Bronchial epithelial cell (primary cell): ENCODE measurements around the gene SRCIN1. TPM values are rescaled to one million over a fixed set of nuclear protein-coding genes. Genes with fewer than 3 reads are reported as not detected.
A peak's percentile ranks its signal among the peaks of the same experiment; 100 is the strongest.
"Not testable (repeated sequence)": the region's sequence is repeated elsewhere in the genome, so short reads cannot be mapped to it uniquely, and the experiment has no call there.

Source experiments
- DNase-seq: peaks from one replicate; pipeline ENCODE4 v3.0.0-alpha.2; 2010; ENCODE audit warnings: low read depth
- FAIRE-seq: peaks from 2 replicates; lab custom pipeline; 2011; peaks lifted over from hg19 to GRCh38; lab: Jason Lieb, UNC
- H3K27me3 ChIP-seq: 2 replicates; pipeline ENCODE4 v1.5.1; 2011; ENCODE audit warnings: low read length; ENCODE audit not compliant: control insufficient read depth, insufficient read depth
- H3K36me3 ChIP-seq: 2 replicates; pipeline ENCODE4 v1.5.1; 2011; ENCODE audit warnings: low read length; ENCODE audit not compliant: control insufficient read depth, insufficient read depth
- H3K4me3 ChIP-seq: 2 replicates; pipeline ENCODE4 v1.5.1; 2011; ENCODE audit warnings: mild to moderate bottlenecking, low read depth, low read length, control low read depth
- CTCF ChIP-seq: IDR thresholded peaks from 2 replicates; pipeline ENCODE4 v1.5.1; 2011; ENCODE audit warnings: mild to moderate bottlenecking, moderate library complexity, low read length, control low read depth, inconsistent platforms; ENCODE audit not compliant: insufficient read depth, severe bottlenecking
- total RNA-seq: library from RNA; depleted of rRNA; stranded (reverse); fragments of >200 nt; gene quantifications from 2 replicates; pipeline ENCODE4 v1.2.1, GENCODE V29; 2014

The SRCIN1 gene
- total RNA-seq, 1 donor from 2014 or later = under 0.01 TPM

GRCh38 chr17:38492067-38493040 lies 113.4 kb downstream of the SRCIN1 start:
- FAIRE-seq, H3K4me3 ChIP-seq, H3K27me3 ChIP-seq: not testable (repeated sequence)
- TF ChIP-seq CTCF = peak; percentile 82
- peak; percentile 76 for DNase-seq
- H3K36me3 ChIP-seq = peaks cover 22% of the 10 kb centered on the region

GRCh38 chr17:38491346-38492066 lies 114.2 kb downstream of the SRCIN1 start:
- not testable (repeated sequence) for FAIRE-seq, H3K27me3 ChIP-seq, H3K4me3 ChIP-seq, DNase-seq
- peaks cover 22% of the 10 kb centered on the region for H3K36me3 ChIP-seq

- not testable (repeated sequence) for H3K4me3 ChIP-seq, H3K27me3 ChIP-seq, DNase-seq, FAIRE-seq
- H3K36me3 ChIP-seq = peaks cover 23% of the 10 kb centered on the region
Measured at GRCh38 chr17:38489774-38490173, 116.0 kb downstream of the SRCIN1 start.

DNA sequence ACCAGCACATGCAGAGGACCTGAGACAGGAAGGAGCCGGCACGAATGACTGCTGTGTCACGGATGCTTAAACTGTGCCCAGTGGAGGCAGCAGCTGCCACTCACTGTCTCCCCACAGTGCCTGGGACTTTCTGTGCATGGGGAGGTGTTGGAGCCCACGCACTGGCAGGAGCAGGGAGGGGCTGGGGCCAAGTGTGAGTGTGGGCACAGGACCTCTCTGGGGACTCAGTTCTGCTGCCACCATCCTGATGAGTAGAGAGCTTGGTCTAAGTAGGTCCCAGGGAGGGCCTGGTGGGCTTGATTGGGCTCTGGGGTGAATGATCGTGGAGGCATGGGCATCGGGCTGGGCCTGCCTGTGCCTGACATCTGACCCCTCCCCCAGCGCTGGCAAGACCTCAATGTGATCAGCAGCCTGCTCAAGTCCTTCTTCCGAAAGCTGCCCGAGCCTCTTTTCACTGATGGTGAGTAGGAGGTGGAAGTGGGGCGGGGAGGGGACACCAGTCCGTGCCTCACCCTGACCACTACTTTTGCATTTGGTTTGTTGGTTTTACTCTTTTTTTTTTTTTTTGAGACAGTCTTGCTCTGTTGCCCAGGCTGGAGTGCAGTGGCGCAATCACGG lies 120.0 kb downstream of the SRCIN1 start:
- DNase-seq, H3K36me3 ChIP-seq, H3K27me3 ChIP-seq, H3K4me3 ChIP-seq, FAIRE-seq: not testable (repeated sequence)

- Histone ChIP-seq H3K27me3 (no peaks in the 10 kb centered on the region), H3K36me3 (peaks cover 10% of the 10 kb centered on the region), H3K4me3 (no peak overlapping the region)
- DNase-seq (no peak), FAIRE-seq (no peak)
- no peak for TF ChIP-seq CTCF
Measured at GRCh38 chr17:38485146-38485468, 120.6 kb downstream of the SRCIN1 start.

DNA sequence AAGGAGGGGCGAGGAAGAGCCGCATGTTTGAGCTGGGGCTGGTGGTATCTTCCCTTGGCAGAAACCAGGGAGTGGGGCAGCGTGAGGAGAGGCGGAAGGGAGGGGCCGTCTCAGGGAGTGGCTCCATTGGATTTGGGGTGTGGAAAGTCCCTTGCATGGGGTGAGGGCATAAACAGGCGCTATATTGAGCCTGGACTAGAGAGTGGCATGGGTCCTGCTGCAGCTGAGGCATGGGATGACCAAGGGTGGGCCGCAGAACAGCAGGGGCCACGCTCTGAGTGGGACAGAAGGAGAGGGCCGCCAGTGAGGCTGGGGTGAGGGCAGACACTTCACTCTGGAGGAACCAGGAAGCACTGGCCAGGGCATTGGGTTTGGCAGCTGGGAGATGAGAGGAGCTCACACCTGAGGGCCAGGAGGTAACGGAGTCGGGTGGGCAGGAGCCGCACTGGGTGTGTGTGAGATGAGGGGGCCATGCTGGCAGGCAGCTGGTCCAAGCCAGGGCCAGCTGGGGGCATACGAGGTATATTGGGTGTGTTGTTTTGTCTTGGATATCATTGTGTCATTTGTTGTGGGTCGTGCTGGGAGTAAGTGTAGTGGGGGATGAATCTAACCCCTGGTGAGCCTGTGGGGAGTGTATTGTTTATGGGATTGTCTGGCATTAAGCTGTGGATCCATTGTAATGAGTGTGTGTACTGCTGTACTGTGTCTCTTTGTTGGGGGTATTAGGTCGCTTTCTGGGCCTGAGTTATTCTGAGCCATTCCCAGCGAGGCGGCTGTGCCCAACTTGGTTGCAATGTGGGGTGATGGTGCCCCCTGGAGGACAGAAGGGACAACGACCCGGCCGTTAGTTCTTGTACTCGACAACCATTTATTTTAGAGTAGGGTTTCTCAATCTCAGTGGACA lies 121.3 kb downstream of the SRCIN1 start:
- DNase-seq = peak; percentile 32
- H3K36me3 ChIP-seq, H3K4me3 ChIP-seq, H3K27me3 ChIP-seq, FAIRE-seq: not testable (repeated sequence)
- TF ChIP-seq CTCF = peak; percentile 68

- not testable (repeated sequence) for FAIRE-seq, H3K27me3 ChIP-seq
- H3K36me3 ChIP-seq = peaks cover 16% of the 10 kb centered on the region
Measured at GRCh38 chr17:38482700-38483043, 123.1 kb downstream of the SRCIN1 start.

More at GRCh38 chr17:38482700-38483043, 123.1 kb downstream of the SRCIN1 start:
- not testable (repeated sequence) for DNase-seq, H3K4me3 ChIP-seq
